ENCODE results near the gene SLC8A1. TPM values are rescaled to one million over a fixed set of nuclear protein-coding genes. Genes with fewer than 3 reads are reported as not detected.

The SLC8A1 gene
- total and polyA plus RNA-seq, 2 of the 13 experiments (the other 11 are each of a cell fraction or from before 2014, with no cell fraction given) = not detected

GRCh38 chr2:40300391-40300790, 151.5 kb downstream of the SLC8A1 start:
- no peaks in the 10 kb centered on the region for H3K36me3 ChIP-seq (replicated peaks in 1 of 2; ENCODE audit: control insufficient read depth in 1 of 2, insufficient read depth in 2 of 2, low read length in 2 of 2)
- ATAC-seq = no peak
- TF ChIP-seq ZSCAN5A (CRISPR knock-in tag; IDR thresholded peaks at IDR 0.05; ENCODE audit: borderline replicate concordance) (no peak), ZFAT (CRISPR knock-in tag; conservative IDR thresholded peaks at IDR 0.05) (no peak), MEF2D (CRISPR knock-in tag; IDR thresholded peaks at IDR 0.05) (no peak), BATF2 (CRISPR knock-in tag; IDR thresholded peaks at IDR 0.05) (no peak), AHDC1 (CRISPR knock-in tag; IDR thresholded peaks at IDR 0.05; ENCODE audit: borderline replicate concordance) (no peak), ZNF761 (CRISPR knock-in tag; conservative IDR thresholded peaks at IDR 0.05) (no peak), REPIN1 (CRISPR knock-in tag; IDR thresholded peaks at IDR 0.05; ENCODE audit: borderline replicate concordance, low read depth) (no peak), ZSCAN29 (CRISPR knock-in tag; conservative IDR thresholded peaks at IDR 0.05) (no peak), BRD4 (CRISPR knock-in tag; IDR thresholded peaks at IDR 0.05) (no peak), SNAI1 (CRISPR knock-in tag; IDR thresholded peaks at IDR 0.05; ENCODE audit: borderline replicate concordance) (no peak), THAP11 (CRISPR knock-in tag; IDR thresholded peaks at IDR 0.05) (no peak)
- in situ Hi-C loops (cut with HindIII; ENCODE audit: extremely low pct_ligation_motif_present, low pct_unique_long_range_greater_than_20kb) (no loop called here), intact Hi-C loops (cut with micrococcal nuclease; ENCODE audit: unreplicated experiment) (no loop called here)
- no peak overlapping the region for H3K4me3 ChIP-seq (replicated peaks in 1 of 3; ENCODE audit: insufficient read depth in 1 of 3, low read depth in 2 of 3, low read length in 3 of 3)
- H3K79me2 ChIP-seq (ENCODE audit: insufficient read depth, low read length) = no peaks in the 10 kb centered on the region
- H3K27ac ChIP-seq (ENCODE audit: extremely low read length, insufficient read depth, low read length) = no peak overlapping the region
- no peak overlapping the region for H3K9ac ChIP-seq (ENCODE audit: insufficient read depth, low read depth, low read length)
- no peak for DNase-seq (ENCODE audit: low spot score)
- H4K20me1 ChIP-seq (ENCODE audit: insufficient read depth, low read length) = no peaks in the 10 kb centered on the region
- H2AFZ ChIP-seq (ENCODE audit: low read length) = no peak overlapping the region
- ChIA-PET POLR2A (no interaction called here), CTCF (ENCODE audit: low intra/inter-chr PET ratio, low total read pairs) (no interaction called here)
- H3K9me3 ChIP-seq (ENCODE audit: low read length) = no peaks in the 10 kb centered on the region
- H3K4me1 ChIP-seq (ENCODE audit: insufficient read depth, low read length) = no peaks in the 10 kb centered on the region
- 6% methylated on average over 6 of the region's 6 CpGs for WGBS (ENCODE audit: low lambda C conversion rate)
- no TSS peak for BruUV-seq (replicated peaks)
- H3K27me3 ChIP-seq (ENCODE audit: control insufficient read depth in 1 of 2, insufficient read depth in 2 of 2, low read length in 2 of 2) = no peaks in the 10 kb centered on the region
- FAIRE-seq = no peak
- H3K4me2 ChIP-seq (ENCODE audit: low read depth, low read length) = no peak overlapping the region
